ENCODE data around the gene WWOX. TPM values are rescaled to one million over a fixed set of nuclear protein-coding genes. Genes with fewer than 3 reads are reported as not detected.

WWOX gene
- total and polyA plus RNA-seq, 2 of the 13 experiments (the other 11 are each of a cell fraction or from before 2014, with no cell fraction given): 9.1 to 37.4 TPM

- peak; percentile 74 for TF ChIP-seq PAXIP1 (CRISPR knock-in tag; conservative IDR thresholded peaks at IDR 0.05)
- peak; percentile 65 for TF ChIP-seq YEATS4 (CRISPR knock-in tag; IDR thresholded peaks at IDR 0.05; ENCODE audit: borderline replicate concordance)
- TF ChIP-seq, protein P1, sequence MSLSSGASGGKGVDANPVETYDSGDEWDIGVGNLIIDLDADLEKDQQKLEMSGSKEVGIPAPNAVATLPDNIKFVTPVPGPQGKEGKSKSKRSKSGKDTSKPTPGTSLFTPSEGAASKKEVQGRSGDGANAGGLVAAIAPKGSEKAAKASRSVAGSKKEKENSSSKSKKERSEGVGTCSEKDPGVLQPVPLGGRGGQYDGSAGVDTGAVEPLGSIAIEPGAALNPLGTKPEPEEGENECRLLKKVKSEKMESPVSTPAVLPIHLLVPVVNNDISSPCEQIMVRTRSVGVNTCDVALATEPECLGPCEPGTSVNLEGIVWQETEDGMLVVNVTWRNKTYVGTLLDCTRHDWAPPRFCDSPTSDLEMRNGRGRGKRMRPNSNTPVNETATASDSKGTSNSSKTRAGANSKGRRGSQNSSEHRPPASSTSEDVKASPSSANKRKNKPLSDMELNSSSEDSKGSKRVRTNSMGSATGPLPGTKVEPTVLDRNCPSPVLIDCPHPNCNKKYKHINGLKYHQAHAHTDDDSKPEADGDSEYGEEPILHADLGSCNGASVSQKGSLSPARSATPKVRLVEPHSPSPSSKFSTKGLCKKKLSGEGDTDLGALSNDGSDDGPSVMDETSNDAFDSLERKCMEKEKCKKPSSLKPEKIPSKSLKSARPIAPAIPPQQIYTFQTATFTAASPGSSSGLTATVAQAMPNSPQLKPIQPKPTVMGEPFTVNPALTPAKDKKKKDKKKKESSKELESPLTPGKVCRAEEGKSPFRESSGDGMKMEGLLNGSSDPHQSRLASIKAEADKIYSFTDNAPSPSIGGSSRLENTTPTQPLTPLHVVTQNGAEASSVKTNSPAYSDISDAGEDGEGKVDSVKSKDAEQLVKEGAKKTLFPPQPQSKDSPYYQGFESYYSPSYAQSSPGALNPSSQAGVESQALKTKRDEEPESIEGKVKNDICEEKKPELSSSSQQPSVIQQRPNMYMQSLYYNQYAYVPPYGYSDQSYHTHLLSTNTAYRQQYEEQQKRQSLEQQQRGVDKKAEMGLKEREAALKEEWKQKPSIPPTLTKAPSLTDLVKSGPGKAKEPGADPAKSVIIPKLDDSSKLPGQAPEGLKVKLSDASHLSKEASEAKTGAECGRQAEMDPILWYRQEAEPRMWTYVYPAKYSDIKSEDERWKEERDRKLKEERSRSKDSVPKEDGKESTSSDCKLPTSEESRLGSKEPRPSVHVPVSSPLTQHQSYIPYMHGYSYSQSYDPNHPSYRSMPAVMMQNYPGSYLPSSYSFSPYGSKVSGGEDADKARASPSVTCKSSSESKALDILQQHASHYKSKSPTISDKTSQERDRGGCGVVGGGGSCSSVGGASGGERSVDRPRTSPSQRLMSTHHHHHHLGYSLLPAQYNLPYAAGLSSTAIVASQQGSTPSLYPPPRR (CRISPR knock-in tag; IDR thresholded peaks at IDR 0.05; ENCODE audit: borderline replicate concordance): 0 out of 2 replicates have a peak, but pooled peaks have one; percentile 23
- TF ChIP-seq FOXP1 (IDR thresholded peaks at IDR 0.05): no peak
- TF ChIP-seq FOXP1 (CRISPR knock-in tag; IDR thresholded peaks at IDR 0.05): peak; percentile 82
- peak; percentile 75; the same call in 1 of the 2 replicates for TF ChIP-seq HNF4G (IDR thresholded peaks at IDR 0.05; ENCODE audit: borderline replicate concordance, low read depth, low read length)
- TF ChIP-seq HNF4G (CRISPR knock-in tag; IDR thresholded peaks at IDR 0.05; ENCODE audit: borderline replicate concordance, low read depth): no peak
- 0 out of 2 replicates have a peak, but pooled peaks have one; percentile 42 for TF ChIP-seq BRCA1 (CRISPR knock-in tag; IDR thresholded peaks at IDR 0.05)
- TF ChIP-seq, protein P2, sequence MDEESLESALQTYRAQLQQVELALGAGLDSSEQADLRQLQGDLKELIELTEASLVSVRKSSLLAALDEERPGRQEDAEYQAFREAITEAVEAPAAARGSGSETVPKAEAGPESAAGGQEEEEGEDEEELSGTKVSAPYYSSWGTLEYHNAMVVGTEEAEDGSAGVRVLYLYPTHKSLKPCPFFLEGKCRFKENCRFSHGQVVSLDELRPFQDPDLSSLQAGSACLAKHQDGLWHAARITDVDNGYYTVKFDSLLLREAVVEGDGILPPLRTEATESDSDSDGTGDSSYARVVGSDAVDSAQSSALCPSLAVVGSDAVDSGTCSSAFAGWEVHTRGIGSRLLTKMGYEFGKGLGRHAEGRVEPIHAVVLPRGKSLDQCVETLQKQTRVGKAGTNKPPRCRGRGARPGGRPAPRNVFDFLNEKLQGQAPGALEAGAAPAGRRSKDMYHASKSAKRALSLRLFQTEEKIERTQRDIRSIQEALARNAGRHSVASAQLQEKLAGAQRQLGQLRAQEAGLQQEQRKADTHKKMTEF (CRISPR knock-in tag; IDR thresholded peaks at IDR 0.05): peak; percentile 72
- TF ChIP-seq, protein P3, sequence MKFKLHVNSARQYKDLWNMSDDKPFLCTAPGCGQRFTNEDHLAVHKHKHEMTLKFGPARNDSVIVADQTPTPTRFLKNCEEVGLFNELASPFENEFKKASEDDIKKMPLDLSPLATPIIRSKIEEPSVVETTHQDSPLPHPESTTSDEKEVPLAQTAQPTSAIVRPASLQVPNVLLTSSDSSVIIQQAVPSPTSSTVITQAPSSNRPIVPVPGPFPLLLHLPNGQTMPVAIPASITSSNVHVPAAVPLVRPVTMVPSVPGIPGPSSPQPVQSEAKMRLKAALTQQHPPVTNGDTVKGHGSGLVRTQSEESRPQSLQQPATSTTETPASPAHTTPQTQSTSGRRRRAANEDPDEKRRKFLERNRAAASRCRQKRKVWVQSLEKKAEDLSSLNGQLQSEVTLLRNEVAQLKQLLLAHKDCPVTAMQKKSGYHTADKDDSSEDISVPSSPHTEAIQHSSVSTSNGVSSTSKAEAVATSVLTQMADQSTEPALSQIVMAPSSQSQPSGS (CRISPR knock-in tag; IDR thresholded peaks at IDR 0.05): peak; percentile 61; the same call in 1 of the 2 replicates
- TF ChIP-seq ELF3 (CRISPR knock-in tag; IDR thresholded peaks at IDR 0.05): peak; percentile 84; the same call in 1 of the 2 replicates
- TF ChIP-seq EP300 (IDR thresholded peaks at IDR 0.05; ENCODE audit: low read depth in 2 of 2, low read length in 2 of 2): peak; percentile 70 to 82; a peak in 3 of 4 replicates
- TF ChIP-seq EP300 (CRISPR knock-in tag; IDR thresholded peaks at IDR 0.05; ENCODE audit: borderline replicate concordance): peak; percentile 49; the same call in 1 of the 2 replicates
- peak; percentile 82 for TF ChIP-seq ZNF644 (CRISPR knock-in tag; IDR thresholded peaks at IDR 0.05; ENCODE audit: low read depth)
- no peak for TF ChIP-seq RORA (CRISPR knock-in tag; IDR thresholded peaks at IDR 0.05)
- peak; percentile 83; the same call in 1 of the 2 replicates for TF ChIP-seq TP53 (CRISPR knock-in tag; conservative IDR thresholded peaks at IDR 0.05)
- no peak for TF ChIP-seq SP1 (IDR thresholded peaks at IDR 0.05)
- TF ChIP-seq SP1 (CRISPR knock-in tag; IDR thresholded peaks at IDR 0.05): no peak
- 0 out of 2 replicates have a peak, but pooled peaks have one; percentile 34 for TF ChIP-seq MED13 (CRISPR knock-in tag; IDR thresholded peaks at IDR 0.05)
Observed at GRCh38 chr16:78729687-78730086, 630.2 kb downstream of the WWOX start (continued).
